Measurements from ENCODE around the gene SP6.

DNA sequence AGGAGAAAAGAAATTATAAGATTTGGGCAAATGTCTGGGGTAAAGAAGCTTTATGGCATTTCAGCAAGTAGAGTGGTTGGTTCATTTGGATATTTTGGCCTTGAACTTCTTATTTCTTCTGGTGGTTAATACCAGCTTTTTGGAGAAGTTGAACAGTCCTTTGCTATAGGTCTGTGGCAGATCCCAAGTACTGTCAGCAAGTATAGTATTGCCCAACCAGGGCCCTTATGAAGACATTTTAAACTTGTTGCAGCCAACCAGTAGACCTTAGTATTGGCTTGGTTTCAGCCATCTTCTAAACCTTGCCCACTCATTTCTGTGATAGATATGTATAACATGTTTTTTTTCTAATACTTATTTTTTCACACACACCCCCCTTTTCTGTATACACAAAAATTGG is 47.3 kb upstream of the SP6 start:
- no peak for TF ChIP-seq EP300 (IDR thresholded peaks at IDR 0.05)
- no peak for TF ChIP-seq POLR2A (IDR thresholded peaks at IDR 0.05)
- TF ChIP-seq, protein P1, sequence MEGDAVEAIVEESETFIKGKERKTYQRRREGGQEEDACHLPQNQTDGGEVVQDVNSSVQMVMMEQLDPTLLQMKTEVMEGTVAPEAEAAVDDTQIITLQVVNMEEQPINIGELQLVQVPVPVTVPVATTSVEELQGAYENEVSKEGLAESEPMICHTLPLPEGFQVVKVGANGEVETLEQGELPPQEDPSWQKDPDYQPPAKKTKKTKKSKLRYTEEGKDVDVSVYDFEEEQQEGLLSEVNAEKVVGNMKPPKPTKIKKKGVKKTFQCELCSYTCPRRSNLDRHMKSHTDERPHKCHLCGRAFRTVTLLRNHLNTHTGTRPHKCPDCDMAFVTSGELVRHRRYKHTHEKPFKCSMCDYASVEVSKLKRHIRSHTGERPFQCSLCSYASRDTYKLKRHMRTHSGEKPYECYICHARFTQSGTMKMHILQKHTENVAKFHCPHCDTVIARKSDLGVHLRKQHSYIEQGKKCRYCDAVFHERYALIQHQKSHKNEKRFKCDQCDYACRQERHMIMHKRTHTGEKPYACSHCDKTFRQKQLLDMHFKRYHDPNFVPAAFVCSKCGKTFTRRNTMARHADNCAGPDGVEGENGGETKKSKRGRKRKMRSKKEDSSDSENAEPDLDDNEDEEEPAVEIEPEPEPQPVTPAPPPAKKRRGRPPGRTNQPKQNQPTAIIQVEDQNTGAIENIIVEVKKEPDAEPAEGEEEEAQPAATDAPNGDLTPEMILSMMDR (IDR thresholded peaks at IDR 0.05): no peak
